HCT116 (cell line): Measurements from ENCODE around the gene STPG3.

Experiments
- CTCF ChIP-seq, 3 experiments: fragments of 200-600 bp in 1 of 3; sonication (generic) in 1 of 3; IDR thresholded peaks in 2 of 3; conservative IDR thresholded peaks in 1 of 3; 2 replicates each; pipeline ENCODE4 v1.5.1; 2012 to 2017; ENCODE audit warnings: low read depth in 2 of 3, low read length in 2 of 3, antibody characterized with exemption in 1 of 3, borderline replicate concordance in 1 of 3, control low read depth in 1 of 3, mild to moderate bottlenecking in 1 of 3, mixed read lengths in 1 of 3, mixed run types in 1 of 3, moderate library complexity in 1 of 3; ENCODE audit not compliant: insufficient read depth in 1 of 3
- EZH2 ChIP-seq: fragments of 200-600 bp; sonication (generic); IDR thresholded peaks from 2 replicates; pipeline ENCODE4 v1.6.1; 2017; ENCODE audit warnings: antibody characterized with exemption, mixed run types
- EZH2phosphoT487 ChIP-seq: fragments of 200-600 bp; IDR thresholded peaks from 2 replicates; pipeline ENCODE4 v1.6.1; 2018; ENCODE audit warnings: antibody characterized with exemption, borderline replicate concordance
- MAX ChIP-seq: IDR thresholded peaks from 2 replicates; pipeline ENCODE4 v1.6.1; 2012
- POLR2A ChIP-seq: IDR thresholded peaks from 2 replicates; pipeline ENCODE4 v1.7.0; 2011; ENCODE audit warnings: borderline replicate concordance; ENCODE audit not compliant: insufficient read depth, insufficient read length; ENCODE audit errors: extremely low read depth
- POLR2AphosphoS5 ChIP-seq: IDR thresholded peaks from 2 replicates; pipeline ENCODE4 v1.6.1; 2011; ENCODE audit warnings: mild to moderate bottlenecking, low read depth, low read length, moderate library complexity
- RAD21 ChIP-seq: IDR thresholded peaks from 2 replicates; pipeline ENCODE4 v1.6.1; 2012; ENCODE audit warnings: low read depth, mild to moderate bottlenecking
- REST ChIP-seq: IDR thresholded peaks from 2 replicates; pipeline ENCODE4 v1.6.1; 2012; ENCODE audit warnings: low read depth
- TCF7L2 ChIP-seq: IDR thresholded peaks from 2 replicates; pipeline ENCODE4 v1.7.0; 2011; ENCODE audit warnings: borderline replicate concordance, inconsistent platforms; ENCODE audit not compliant: insufficient read depth, insufficient read length; ENCODE audit errors: extremely low read depth
- YY1 ChIP-seq: IDR thresholded peaks from 2 replicates; pipeline ENCODE4 v1.6.1; 2011; ENCODE audit warnings: low read length, low read depth, moderate library complexity, mild to moderate bottlenecking; ENCODE audit not compliant: insufficient replicate concordance; ENCODE audit errors: extremely low read depth
- ZBTB33 ChIP-seq: IDR thresholded peaks from 2 replicates; pipeline ENCODE4 v1.6.1; 2011; ENCODE audit warnings: mild to moderate bottlenecking, low read length, moderate library complexity; ENCODE audit not compliant: insufficient replicate concordance; ENCODE audit errors: extremely low read depth

- TF ChIP-seq MAX (no peak), POLR2A (no peak), EZH2 (no peak), EZH2phosphoT487 (no peak), CTCF (IDR thresholded peaks at IDR 0.05 in 2 of 3, conservative IDR thresholded peaks at IDR 0.05 in 1 of 3; ENCODE audit: borderline replicate concordance in 1 of 3, insufficient read depth in 1 of 3, low read depth in 2 of 3, low read length in 2 of 3) (no peak), YY1 (no peak), POLR2AphosphoS5 (no peak), REST (no peak), RAD21 (no peak), TCF7L2 (no peak), ZBTB33 (no peak)
These were observed 24.7 kb downstream of the STPG3 start for GRCh38 chr9:137275588-137276472.
